NCI-H69 (cell line): Measurements from ENCODE around the gene ZBTB7B.
A peak's percentile ranks its signal among the peaks of the same experiment; 100 is the strongest.
"Not testable (repeated sequence)": the region's sequence is repeated elsewhere in the genome, so short reads cannot be mapped to it uniquely, and the experiment has no call there.

Experiments
- DNase-seq: peaks from one replicate; lab custom pipeline; 2025; lab: John Stamatoyannopoulos, UW

Gene ZBTB7B

GRCh38 chr1:154968731-154969130, 33.9 kb upstream of the ZBTB7B start:
- DNase-seq, result no peak

- no peak for DNase-seq
Observed at GRCh38 chr1:154969246-154969645, 33.4 kb upstream of the ZBTB7B start.

- DNase-seq, result no peak
Observed at GRCh38 chr1:154969860-154970452, 32.6 kb upstream of the ZBTB7B start.

- peak; percentile 90 for DNase-seq
Observed at GRCh38 chr1:154970631-154971340, 31.8 kb upstream of the ZBTB7B start, which contains the start of gene SHC1. Gene SHC1, minus strand, starts transcription at chr1:154970747. Its CDS starts 221 bp downstream, at chr1:154970526.

- no peak for DNase-seq
Observed at GRCh38 chr1:154971341-154971998, 31.1 kb upstream of the ZBTB7B start.

- no peak for DNase-seq
Observed at GRCh38 chr1:154972213-154972516, 30.4 kb upstream of the ZBTB7B start.

- DNase-seq, result no peak
Observed at GRCh38 chr1:154972517-154973343, 29.9 kb upstream of the ZBTB7B start.

GRCh38 chr1:154973344-154974101, 29.1 kb upstream of the ZBTB7B start:
- peak; percentile 92 for DNase-seq

- DNase-seq, result peak; percentile 100
Observed at GRCh38 chr1:154974102-154974807, 28.3 kb upstream of the ZBTB7B start, which contains the start of gene CKS1B. Gene CKS1B, plus strand, starts transcription at chr1:154974681. Its CDS starts 65 bp downstream, at chr1:154974746.

GRCh38 chr1:154974808-154975408, 27.7 kb upstream of the ZBTB7B start:
- peak; percentile 96 for DNase-seq

GRCh38 chr1:154975409-154976059, 27.1 kb upstream of the ZBTB7B start:
- DNase-seq, result peak; percentile 57

GRCh38 chr1:154977762-154978161, 24.8 kb upstream of the ZBTB7B start:
- not testable (repeated sequence) for DNase-seq

- no peak for DNase-seq
Observed at GRCh38 chr1:154978360-154978759, 24.2 kb upstream of the ZBTB7B start.

GRCh38 chr1:154982341-154982740, 20.3 kb upstream of the ZBTB7B start:
- peak; percentile 71 for DNase-seq

GRCh38 chr1:154982897-154983648, 19.5 kb upstream of the ZBTB7B start, which contains the start of gene FLAD1:
Gene FLAD1, plus strand, starts transcription at chr1:154983344. Its CDS starts 351 bp downstream, at chr1:154983695.
- peak; percentile 100 for DNase-seq

- peak; percentile 45 for DNase-seq
Observed at GRCh38 chr1:154983776-154984466, 18.7 kb upstream of the ZBTB7B start.

- DNase-seq, result not testable (repeated sequence)
Observed at GRCh38 chr1:154986736-154987135, 15.9 kb upstream of the ZBTB7B start.

- DNase-seq, result no peak
Observed at GRCh38 chr1:154987326-154987725, 15.3 kb upstream of the ZBTB7B start.
